Fibroblast of skin of scalp (primary cell): ENCODE measurements around the gene UBXN1. TPM values are rescaled to one million over a fixed set of nuclear protein-coding genes. Genes with fewer than 3 reads are reported as not detected.

Experiments used
- DNase-seq: peaks from one replicate; pipeline ENCODE4 v3.0.0-alpha.2; 2013
- polyA plus RNA-seq, 2 experiments: library from polyadenylated mRNA; unstranded; fragments of 120-200 nt; gene quantifications; one replicate each; pipeline ENCODE4 v1.2.1, GENCODE V29; 2013; ENCODE audit not compliant: insufficient read length in 2 of 2

The UBXN1 gene
- polyA plus RNA-seq (2013, experiment 1 of 2; ENCODE audit: insufficient read length) = 113 TPM
- polyA plus RNA-seq (2013, experiment 2 of 2; ENCODE audit: insufficient read length) = 123 TPM

- peak; percentile 91 for DNase-seq
These were observed at the start of gene UBXN1 for GRCh38 chr11:62678770-62679696. UBXN1 (minus strand) TSS chr11:62679073; CDS start chr11:62678923, 150 bp downstream.

- peak; percentile 90 for DNase-seq
These were observed 49.5 kb upstream of the UBXN1 start, which contains the start of gene TTC9C for GRCh38 chr11:62728171-62728988. TTC9C (plus strand) TSS chr11:62728486; CDS start chr11:62728849, 363 bp downstream.

GRCh38 chr11:62727872-62728170 is 48.9 kb upstream of the UBXN1 start:
- DNase-seq = peak; percentile 99

GRCh38 chr11:62727165-62727871 is 48.4 kb upstream of the UBXN1 start, which contains the start of gene HNRNPUL2:
HNRNPUL2 (minus strand) TSS chr11:62727457; CDS start chr11:62727156, 301 bp downstream.
- peak; percentile 100 for DNase-seq

GRCh38 chr11:62726915-62727164 is 48.0 kb upstream of the UBXN1 start:
- no peak for DNase-seq

GRCh38 chr11:62726156-62726914 is 47.5 kb upstream of the UBXN1 start:
- DNase-seq = no peak

GRCh38 chr11:62725646-62726045 is 46.8 kb upstream of the UBXN1 start:
- DNase-seq = no peak

- no peak for DNase-seq
These were observed 45.3 kb upstream of the UBXN1 start for GRCh38 chr11:62724171-62724570.

- DNase-seq = peak; percentile 56
These were observed 43.1 kb upstream of the UBXN1 start for GRCh38 chr11:62721994-62722393.

- no peak for DNase-seq
These were observed 40.6 kb upstream of the UBXN1 start for GRCh38 chr11:62719302-62719978.

GRCh38 chr11:62716816-62717215 is 37.9 kb upstream of the UBXN1 start:
- no peak for DNase-seq

GRCh38 chr11:62716206-62716605 is 37.3 kb upstream of the UBXN1 start:
- no peak for DNase-seq

- no peak for DNase-seq
These were observed 36.6 kb upstream of the UBXN1 start for GRCh38 chr11:62715150-62716130.

GRCh38 chr11:62713343-62713742 is 34.5 kb upstream of the UBXN1 start:
- no peak for DNase-seq

- DNase-seq = no peak
These were observed 34.0 kb upstream of the UBXN1 start for GRCh38 chr11:62712861-62713260.

- no peak for DNase-seq
These were observed 33.5 kb upstream of the UBXN1 start for GRCh38 chr11:62712276-62712812.

GRCh38 chr11:62710001-62710345 is 31.1 kb upstream of the UBXN1 start:
- no peak for DNase-seq

GRCh38 chr11:62709247-62710000 is 30.6 kb upstream of the UBXN1 start:
- DNase-seq = peak; percentile 98

GRCh38 chr11:62708793-62709192 is 29.9 kb upstream of the UBXN1 start:
- no peak for DNase-seq
